Panc1 (cell line): Measurements from ENCODE around the gene ZNF789.

Source experiments
- CTCF ChIP-seq: fragments of 450-650 bp; IDR thresholded peaks from 2 replicates; pipeline ENCODE4 v1.5.1; 2017; ENCODE audit warnings: mild to moderate bottlenecking
- POLR2AphosphoS5 ChIP-seq: IDR thresholded peaks from 2 replicates; pipeline ENCODE4 v1.6.1; 2012; ENCODE audit warnings: mild to moderate bottlenecking, low read depth, low read length, moderate library complexity
- SIN3A ChIP-seq: IDR thresholded peaks from 2 replicates; pipeline ENCODE4 v1.6.1; 2012; ENCODE audit warnings: low read depth, mild to moderate bottlenecking, low read length, moderate library complexity, borderline replicate concordance; ENCODE audit not compliant: insufficient read depth

GRCh38 chr7:99437946-99438572 is 34.6 kb upstream of the ZNF789 start:
- TF ChIP-seq CTCF = no peak
- no peak for TF ChIP-seq POLR2AphosphoS5
- no peak for TF ChIP-seq SIN3A
